Pancreas (tissue), 10 donors: Measurements from ENCODE around the gene CD226. TPM values are rescaled to one million over a fixed set of nuclear protein-coding genes. Genes with fewer than 3 reads are reported as not detected.

Source experiments
- ATAC-seq, 4 donors: fragments of 200-7000 bp; cut with Tn5 transposase; one replicate each; pipeline versions ENCODE4 v1.8.0 to v1.9.1; 2020; ENCODE audit warnings: mild to moderate bottlenecking in 4 of 4, moderate library complexity in 4 of 4
- DNase-seq, 6 donors: peaks; one replicate each; pipeline ENCODE4 v3.0.0-alpha.2; 2020
- FAIRE-seq: peaks from 2 replicates; lab custom pipeline; 2012; peaks lifted over from hg19 to GRCh38; lab: Jason Lieb, UNC
- H3K27ac ChIP-seq, 4 donors: fragments of 200-600 bp; sonication (generic); 1 replicate in 3 of 4; 2 replicates in 1 of 4; pipeline versions ENCODE4 v1.5.0 to v1.8.0; 2020
- H3K27me3 ChIP-seq, 4 donors: fragments of 200-600 bp; one replicate each; pipeline ENCODE4 v1.8.0; 2021
- H3K36me3 ChIP-seq, 3 donors: fragments of 200-600 bp; sonication (generic) in 1 of 3; one replicate each; pipeline versions ENCODE4 v1.5.0 to v1.8.0; 2020 to 2021
- H3K4me1 ChIP-seq, 3 donors: fragments of 200-600 bp; one replicate each; pipeline ENCODE4 v1.8.0; 2021
- H3K4me3 ChIP-seq, 4 donors: fragments of 200-600 bp; sonication (generic) in 2 of 4; one replicate each; pipeline versions ENCODE4 v1.5.0 to v1.8.0; 2020 to 2021
- H3K9me3 ChIP-seq, 4 donors: fragments of 200-600 bp; one replicate each; pipeline ENCODE4 v1.8.0; 2021
- WGBS, 2 donors: extraction: QIAGEN DNeasy Blood & Tissue Kit; methylation state at CpG; one replicate each; pipeline ENCODE4 v1.1.7; 2013; 5-methylcytosine and 5-hydroxymethylcytosine counted together
- intact Hi-C, 3 donors: fragments of 100-400 bp; cut with DNase I; formaldehyde crosslinking; loops; one replicate each; pipeline versions ENCODE4 v1.11.1 to v1.14.2; 2022
- polyA plus RNA-seq, 2 donors: library from polyadenylated mRNA; stranded (reverse); fragments of 200-250 nt; gene quantifications; one replicate each; pipeline ENCODE4 v1.2.3, GENCODE V29; 2013
- total RNA-seq, 6 donors: library from RNA; stranded (reverse); fragmentation: NEBNext Ultra II Directional in 4 of 6; extraction: Animal tissue kit (Norgen Biotek cat#: 25700) in 4 of 6; gene quantifications; one replicate each; pipeline versions ENCODE4 v1.2.1 to v1.2.4, GENCODE V29; 2021 to 2023
- TF ChIP-seq, protein P1 (sequence below), 4 donors: fragments of 200-600 bp; sonication (generic) in 3 of 4; IDR thresholded peaks; one replicate each; pipeline versions ENCODE4 v1.5.0 to v1.8.0; 2021; ENCODE audit warnings: antibody characterized with exemption in 4 of 4
- donor health status: healthy with polysubstance abuse.
- donor health status: DM: no; HTN: no; CAD: no; lungs with moderate emphysema.
- donor health status: DM: no; HTN: no; CAD: no.
- donor health status: control.
- donor health status: control.
- donor health status: Bipolar disorder and iron deficiency.
- donor health status: DM: yes; HTN: yes; CAD: no.
- donor health status: DM: no; HTN: no; CAD: no.
- donor health status: DM: no; HTN: no; CAD: no.
- donor health status: DM: yes; HTN: yes; CAD: no.

CD226 gene
- total and polyA plus RNA-seq, 8 donors, result 0.07 to 1.1 (median 0.38) TPM

DNA sequence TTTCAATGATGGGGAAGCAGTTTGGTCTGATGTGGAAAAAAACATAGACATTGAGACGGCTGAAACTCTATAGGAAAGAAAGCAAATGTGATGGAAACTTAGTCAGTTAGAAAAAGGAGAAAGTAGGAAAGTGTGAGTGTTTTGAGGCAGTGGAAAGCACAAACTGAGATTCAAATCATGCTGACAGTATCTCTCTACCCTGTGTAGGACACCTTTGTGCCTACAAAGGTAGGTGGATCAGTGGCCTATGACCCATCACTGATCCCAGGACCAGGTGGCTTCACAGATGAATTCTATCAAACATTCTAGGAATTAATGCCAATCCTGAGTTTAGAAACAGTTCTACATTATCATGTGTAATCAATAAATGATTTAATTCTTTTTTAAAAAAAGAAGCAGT lies 57.1 kb downstream of the CD226 start:
- no peak overlapping the region for H3K4me3 ChIP-seq
- TF ChIP-seq, protein P1, sequence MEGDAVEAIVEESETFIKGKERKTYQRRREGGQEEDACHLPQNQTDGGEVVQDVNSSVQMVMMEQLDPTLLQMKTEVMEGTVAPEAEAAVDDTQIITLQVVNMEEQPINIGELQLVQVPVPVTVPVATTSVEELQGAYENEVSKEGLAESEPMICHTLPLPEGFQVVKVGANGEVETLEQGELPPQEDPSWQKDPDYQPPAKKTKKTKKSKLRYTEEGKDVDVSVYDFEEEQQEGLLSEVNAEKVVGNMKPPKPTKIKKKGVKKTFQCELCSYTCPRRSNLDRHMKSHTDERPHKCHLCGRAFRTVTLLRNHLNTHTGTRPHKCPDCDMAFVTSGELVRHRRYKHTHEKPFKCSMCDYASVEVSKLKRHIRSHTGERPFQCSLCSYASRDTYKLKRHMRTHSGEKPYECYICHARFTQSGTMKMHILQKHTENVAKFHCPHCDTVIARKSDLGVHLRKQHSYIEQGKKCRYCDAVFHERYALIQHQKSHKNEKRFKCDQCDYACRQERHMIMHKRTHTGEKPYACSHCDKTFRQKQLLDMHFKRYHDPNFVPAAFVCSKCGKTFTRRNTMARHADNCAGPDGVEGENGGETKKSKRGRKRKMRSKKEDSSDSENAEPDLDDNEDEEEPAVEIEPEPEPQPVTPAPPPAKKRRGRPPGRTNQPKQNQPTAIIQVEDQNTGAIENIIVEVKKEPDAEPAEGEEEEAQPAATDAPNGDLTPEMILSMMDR (IDR thresholded peaks at IDR 0.05), result no peak
- no peak overlapping the region for H3K27ac ChIP-seq
- no peaks in the 10 kb centered on the region for H3K9me3 ChIP-seq
- no peaks in the 10 kb centered on the region for H3K36me3 ChIP-seq
- no peak for DNase-seq
- ATAC-seq, result no peak
- intact Hi-C loops, result no loop called here
- H3K4me1 ChIP-seq, result no peaks in the 10 kb centered on the region
- H3K27me3 ChIP-seq, result no peaks in the 10 kb centered on the region
- no peak for FAIRE-seq
- 93 to 94% methylated on average over 1 of the region's 1 CpG for WGBS, 2 donors

- Histone ChIP-seq H3K36me3 (no peaks in the 10 kb centered on the region), H3K27ac (no peak overlapping the region), H3K4me1 (no peaks in the 10 kb centered on the region), H3K9me3 (no peaks in the 10 kb centered on the region), H3K27me3 (no peaks in the 10 kb centered on the region), H3K4me3 (no peak overlapping the region)
- intact Hi-C loops, result no loop called here
- DNase-seq (no peak), FAIRE-seq (no peak), ATAC-seq (no peak)
- TF ChIP-seq, protein P1 (IDR thresholded peaks at IDR 0.05), result no peak
- 90 to 93% methylated on average over 4 of the region's 4 CpGs for WGBS, 2 donors
These were observed 58.7 kb downstream of the CD226 start for GRCh38 chr18:69889009-69889408.

GRCh38 chr18:69887256-69887655 lies 60.4 kb downstream of the CD226 start:
- H3K27ac ChIP-seq, result no peak overlapping the region
- H3K36me3 ChIP-seq, result no peaks in the 10 kb centered on the region
- no peaks in the 10 kb centered on the region for H3K27me3 ChIP-seq
- FAIRE-seq (no peak), DNase-seq (no peak), ATAC-seq (no peak)
- no peaks in the 10 kb centered on the region for H3K4me1 ChIP-seq
- TF ChIP-seq, protein P1 (IDR thresholded peaks at IDR 0.05), result no peak
- no peak overlapping the region for H3K4me3 ChIP-seq
- intact Hi-C loops, result no loop called here
- 93 to 95% methylated on average over 2 of the region's 2 CpGs for WGBS, 2 donors
- H3K9me3 ChIP-seq, result no peaks in the 10 kb centered on the region

DNA sequence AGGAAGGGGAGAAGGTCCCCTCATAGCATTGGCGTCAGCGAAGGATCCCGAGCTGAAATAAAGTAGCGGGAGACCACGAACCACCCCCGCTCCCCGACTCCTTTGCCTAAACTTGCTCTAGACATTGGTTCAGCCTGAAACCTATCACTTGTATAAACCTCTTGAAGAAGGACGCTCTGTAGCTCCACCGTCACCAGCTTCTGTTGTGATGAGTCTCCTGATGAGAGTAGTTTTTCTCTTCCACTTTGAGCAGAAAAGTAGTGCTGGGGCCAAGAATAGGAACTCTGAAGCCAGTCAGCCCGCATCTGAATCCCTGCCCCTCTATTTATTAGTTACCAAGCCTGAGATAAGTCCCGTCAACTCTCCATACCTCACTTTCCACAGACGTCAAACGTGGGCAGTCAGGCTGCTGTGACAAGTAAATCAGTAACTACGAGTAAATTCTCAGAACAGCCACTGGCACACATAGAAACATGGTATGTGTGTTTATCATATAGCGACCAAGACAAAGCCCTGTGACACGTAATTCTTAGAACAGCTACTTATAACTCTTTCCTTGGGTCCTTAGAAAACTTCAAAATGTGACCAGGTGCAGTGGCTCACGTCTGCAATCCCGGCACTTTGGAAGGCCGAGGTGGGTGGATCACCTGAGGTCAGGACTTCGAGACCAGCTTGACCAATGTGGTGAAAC lies 61.7 kb downstream of the CD226 start:
- no peaks in the 10 kb centered on the region for H3K27me3 ChIP-seq
- WGBS, 2 donors, result 52 to 54% methylated on average over 20 of the region's 20 CpGs
- no peak overlapping the region for H3K27ac ChIP-seq
- H3K9me3 ChIP-seq, result no peaks in the 10 kb centered on the region
- intact Hi-C loops, result no loop called here
- TF ChIP-seq, protein P1 (IDR thresholded peaks at IDR 0.05), result no peak
- no peaks in the 10 kb centered on the region for H3K4me1 ChIP-seq
- H3K36me3 ChIP-seq, result no peaks in the 10 kb centered on the region
- no peak overlapping the region for H3K4me3 ChIP-seq
- ATAC-seq (peak; percentile 40 to 90 (median 74)), FAIRE-seq (no peak), DNase-seq (peak in 1 of 6 donors; percentile 24)

- FAIRE-seq (no peak), ATAC-seq (peak in 1 of 4 donors; percentile 54), DNase-seq (no peak)
- TF ChIP-seq, protein P1 (IDR thresholded peaks at IDR 0.05), result no peak
- WGBS, 2 donors, result 82 to 86% methylated on average over 4 of the region's 4 CpGs
- no peak overlapping the region for H3K4me3 ChIP-seq
- no peaks in the 10 kb centered on the region for H3K9me3 ChIP-seq
- H3K36me3 ChIP-seq, result no peaks in the 10 kb centered on the region
- no peaks in the 10 kb centered on the region for H3K27me3 ChIP-seq
- intact Hi-C loops, result no loop called here
- no peaks in the 10 kb centered on the region for H3K4me1 ChIP-seq
- H3K27ac ChIP-seq, result no peak overlapping the region
These were observed 62.3 kb downstream of the CD226 start for GRCh38 chr18:69885355-69885754.
